ENCODE results near the gene IL11. TPM values are rescaled to one million over a fixed set of nuclear protein-coding genes. Genes with fewer than 3 reads are reported as not detected.
A peak's percentile ranks its signal among the peaks of the same experiment; 100 is the strongest.

Gene IL11
- total and polyA plus RNA-seq, 2 of the 13 experiments (the other 11 are each of a cell fraction or from before 2014, with no cell fraction given), result 2.5 to 2.9 TPM

GRCh38 chr19:55418185-55418584, 47.9 kb upstream of the IL11 start (continued):
- TF ChIP-seq ZNF264 (CRISPR knock-in tag; IDR thresholded peaks at IDR 0.05) (peak; percentile 73; the same call in 1 of the 2 replicates), THAP11 (CRISPR knock-in tag; IDR thresholded peaks at IDR 0.05) (0 out of 2 replicates have a peak, but pooled peaks have one; percentile 17), HNF4A (CRISPR knock-in tag; IDR thresholded peaks at IDR 0.05) (peak; percentile 58), HDAC1 (CRISPR knock-in tag; IDR thresholded peaks at IDR 0.05) (no peak), CTCF (CRISPR knock-in tag; IDR thresholded peaks at IDR 0.05) (peak; percentile 93), AGO2 (optimal IDR thresholded peaks at IDR 0.05; ENCODE audit: low read depth, low read length) (no peak), CAMTA2 (CRISPR knock-in tag; IDR thresholded peaks at IDR 0.05; ENCODE audit: borderline replicate concordance) (no peak)
- TF ChIP-seq, protein P1, sequence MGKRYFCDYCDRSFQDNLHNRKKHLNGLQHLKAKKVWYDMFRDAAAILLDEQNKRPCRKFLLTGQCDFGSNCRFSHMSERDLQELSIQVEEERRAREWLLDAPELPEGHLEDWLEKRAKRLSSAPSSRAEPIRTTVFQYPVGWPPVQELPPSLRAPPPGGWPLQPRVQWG (CRISPR knock-in tag; IDR thresholded peaks at IDR 0.05; ENCODE audit: borderline replicate concordance, low read depth), result no peak

DNA sequence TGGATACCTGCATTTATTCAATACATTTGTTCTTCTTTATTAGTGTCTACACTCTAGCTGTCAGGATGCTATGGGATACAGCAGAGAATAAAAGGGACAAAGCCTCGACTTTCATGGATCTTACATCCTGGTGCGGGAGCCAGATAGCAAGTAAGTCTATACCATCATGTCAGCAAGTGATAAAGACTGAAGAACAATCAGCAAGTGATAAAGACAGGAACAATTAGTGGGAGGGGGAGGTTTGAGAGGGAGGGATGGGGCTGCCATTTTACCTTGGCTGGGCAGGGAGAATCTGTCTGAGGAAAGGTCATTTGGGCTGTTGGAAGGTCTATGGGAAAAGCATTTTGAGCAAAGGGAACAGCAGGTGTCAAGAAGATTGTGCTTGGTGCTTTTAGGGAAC, 39.9 kb upstream of the IL11 start:
- FAIRE-seq (no peak), ATAC-seq (no peak), DNase-seq (ENCODE audit: low spot score) (no peak)
- peaks cover 0 to 5% of the 10 kb centered on the region in 2 experiments; a peak in 1 of 5 replicates for H3K27me3 ChIP-seq (ENCODE audit: control insufficient read depth in 1 of 2, insufficient read depth in 2 of 2, low read length in 2 of 2)
- BruUV-seq (replicated peaks), result no TSS peak
- ChIA-PET POLR2A (interaction anchor here (1.0 kb wide), 1 partner anchor 130 kb away, joined by 3 read pairs; the partner anchor contains the start of gene HSPBP1), CTCF (ENCODE audit: low intra/inter-chr PET ratio, low total read pairs) (no interaction called here)
- no peak overlapping the region for H2AFZ ChIP-seq (ENCODE audit: low read length)
- H3K27ac ChIP-seq (ENCODE audit: extremely low read length, insufficient read depth, low read length), result no peak overlapping the region
- in situ Hi-C loops (cut with HindIII; ENCODE audit: extremely low pct_ligation_motif_present, low pct_unique_long_range_greater_than_20kb), result no loop called here
- no peak overlapping the region for H3K4me2 ChIP-seq (ENCODE audit: low read depth, low read length)
- peaks cover 4% of the 10 kb centered on the region in 2 experiments; a peak in 2 of 5 replicates for H3K36me3 ChIP-seq (replicated peaks in 1 of 2; ENCODE audit: control insufficient read depth in 1 of 2, insufficient read depth in 2 of 2, low read length in 2 of 2)
- WGBS (ENCODE audit: low lambda C conversion rate), result 74% methylated on average over 2 of the region's 2 CpGs
- H3K4me3 ChIP-seq (replicated peaks in 1 of 3; ENCODE audit: insufficient read depth in 1 of 3, low read depth in 2 of 3, low read length in 3 of 3), result no peak overlapping the region
- H3K9ac ChIP-seq (ENCODE audit: insufficient read depth, low read depth, low read length), result no peak overlapping the region
- no peak for TF ChIP-seq ZNF652 (CRISPR knock-in tag; IDR thresholded peaks at IDR 0.05; ENCODE audit: borderline replicate concordance, low read depth)
- H3K9me3 ChIP-seq (ENCODE audit: low read length), result no peaks in the 10 kb centered on the region
- H3K4me1 ChIP-seq (ENCODE audit: insufficient read depth, low read length), result peaks cover 26% of the 10 kb centered on the region
- H4K20me1 ChIP-seq (ENCODE audit: insufficient read depth, low read length), result no peaks in the 10 kb centered on the region
- peaks cover 16% of the 10 kb centered on the region for H3K79me2 ChIP-seq (ENCODE audit: insufficient read depth, low read length)
- intact Hi-C loops (cut with micrococcal nuclease; ENCODE audit: unreplicated experiment), result no loop called here
